ENCODE measurements around the gene AFF3. TPM values are rescaled to one million over a fixed set of nuclear protein-coding genes. Genes with fewer than 3 reads are reported as not detected.

Gene AFF3
- total and polyA plus RNA-seq, 2 of the 13 experiments (the other 11 are each of a cell fraction or from before 2014, with no cell fraction given): not detected

DNA sequence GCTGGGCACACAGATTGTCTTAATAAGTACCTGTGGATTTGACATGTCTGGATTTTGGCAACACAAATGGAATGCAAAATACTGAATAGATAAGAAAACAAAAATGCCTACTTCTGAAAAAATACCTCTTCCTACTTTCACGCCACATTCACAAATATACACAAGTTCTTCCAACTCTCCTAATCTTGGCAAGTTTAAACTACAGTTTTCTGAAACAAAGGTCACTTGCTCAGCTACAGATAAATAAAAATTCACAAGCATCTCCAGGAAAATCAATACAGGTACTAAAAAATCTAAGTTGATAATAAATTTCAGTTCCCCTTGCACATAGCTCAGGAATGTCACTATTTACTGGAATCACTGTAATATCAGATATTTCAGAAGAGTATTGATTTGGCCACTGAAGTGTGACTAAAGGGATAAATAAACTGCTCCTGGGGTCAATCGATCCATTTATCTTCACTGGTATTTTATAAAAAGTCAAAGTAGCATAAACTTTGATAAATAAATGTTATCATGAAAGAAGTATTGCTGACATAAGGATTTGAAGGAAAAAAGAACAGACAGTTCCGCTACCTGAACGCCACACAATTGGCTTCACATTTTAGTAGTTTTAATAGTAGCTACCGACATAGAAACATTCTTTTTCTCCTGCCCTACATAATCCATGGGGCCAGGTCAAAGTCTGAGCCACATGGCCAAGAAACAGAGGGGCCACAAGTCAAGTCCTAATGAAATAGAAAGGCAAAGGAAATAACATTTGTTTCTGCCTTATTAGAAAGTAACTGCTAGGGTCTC lies 243.1 kb downstream of the AFF3 start:
- Histone ChIP-seq H2AFZ (ENCODE audit: low read length) (no peak overlapping the region), H3K27me3 (ENCODE audit: control insufficient read depth in 1 of 2, insufficient read depth in 2 of 2, low read length in 2 of 2) (peaks cover 0 to 7% of the 10 kb centered on the region in 2 experiments; a peak in 1 of 5 replicates), H3K4me2 (ENCODE audit: low read depth, low read length) (no peak overlapping the region), H3K9ac (ENCODE audit: insufficient read depth, low read depth, low read length) (no peak overlapping the region), H3K4me1 (ENCODE audit: insufficient read depth, low read length) (peaks cover 13% of the 10 kb centered on the region; the same call in 1 of the 2 replicates), H3K4me3 (replicated peaks in 1 of 3; ENCODE audit: insufficient read depth in 1 of 3, low read depth in 2 of 3, low read length in 3 of 3) (no peak overlapping the region), H3K9me3 (ENCODE audit: low read length) (no peaks in the 10 kb centered on the region), H3K79me2 (ENCODE audit: insufficient read depth, low read length) (no peaks in the 10 kb centered on the region), H4K20me1 (ENCODE audit: insufficient read depth, low read length) (no peaks in the 10 kb centered on the region), H3K27ac (ENCODE audit: extremely low read length, insufficient read depth, low read length) (no peak overlapping the region), H3K36me3 (replicated peaks in 1 of 2; ENCODE audit: control insufficient read depth in 1 of 2, insufficient read depth in 2 of 2, low read length in 2 of 2) (no peaks in the 10 kb centered on the region)
- WGBS (ENCODE audit: low lambda C conversion rate): 14% methylated on average over 5 of the region's 5 CpGs
- in situ Hi-C loops (cut with HindIII; ENCODE audit: extremely low pct_ligation_motif_present, low pct_unique_long_range_greater_than_20kb) (no loop called here), intact Hi-C loops (cut with micrococcal nuclease; ENCODE audit: unreplicated experiment) (no loop called here)
- POLR2A ChIA-PET: no interaction called here
- ATAC-seq (no peak), DNase-seq (ENCODE audit: low spot score) (no peak), FAIRE-seq (no peak)
- TF ChIP-seq NBN (conservative IDR thresholded peaks at IDR 0.05): no peak
- TF ChIP-seq, protein P1, sequence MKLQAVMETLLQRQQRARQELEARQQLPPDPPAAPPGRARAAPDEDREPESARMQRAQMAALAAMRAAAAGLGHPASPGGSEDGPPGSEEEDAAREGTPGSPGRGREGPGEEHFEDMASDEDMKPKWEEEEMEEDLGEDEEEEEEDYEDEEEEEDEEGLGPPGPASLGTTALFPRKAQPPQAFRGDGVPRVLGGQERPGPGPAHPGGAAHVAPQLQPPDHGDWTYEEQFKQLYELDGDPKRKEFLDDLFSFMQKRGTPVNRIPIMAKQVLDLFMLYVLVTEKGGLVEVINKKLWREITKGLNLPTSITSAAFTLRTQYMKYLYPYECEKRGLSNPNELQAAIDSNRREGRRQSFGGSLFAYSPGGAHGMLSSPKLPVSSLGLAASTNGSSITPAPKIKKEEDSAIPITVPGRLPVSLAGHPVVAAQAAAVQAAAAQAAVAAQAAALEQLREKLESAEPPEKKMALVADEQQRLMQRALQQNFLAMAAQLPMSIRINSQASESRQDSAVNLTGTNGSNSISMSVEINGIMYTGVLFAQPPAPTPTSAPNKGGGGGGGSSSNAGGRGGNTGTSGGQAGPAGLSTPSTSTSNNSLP (IDR thresholded peaks at IDR 0.05; ENCODE audit: low read depth, low read length): peak; percentile 58; the same call in 1 of the 2 replicates
- TF ChIP-seq KLF6 (CRISPR knock-in tag; IDR thresholded peaks at IDR 0.05): no peak
- peak; percentile 78 for TF ChIP-seq KAT2B (IDR thresholded peaks at IDR 0.05; ENCODE audit: borderline replicate concordance, low read depth, low read length)
- TF ChIP-seq MAFF (IDR thresholded peaks at IDR 0.05; ENCODE audit: low read depth, low read length): peak; percentile 32; the same call in 1 of the 2 replicates
- TF ChIP-seq CC2D1A (CRISPR knock-in tag; IDR thresholded peaks at IDR 0.05): no peak
- no peak for TF ChIP-seq ARNTL (CRISPR knock-in tag; IDR thresholded peaks at IDR 0.05)
- TF ChIP-seq MAFK (conservative IDR thresholded peaks at IDR 0.05 in 1 of 2, IDR thresholded peaks at IDR 0.05 in 1 of 2; ENCODE audit: low read length in 2 of 2): peak; percentile 39 to 72; a peak in 3 of 4 replicates
- TF ChIP-seq CREB1 (IDR thresholded peaks at IDR 0.05): no peak
- 0 out of 2 replicates have a peak, but pooled peaks have one; percentile 10 for TF ChIP-seq CREB1 (CRISPR knock-in tag; IDR thresholded peaks at IDR 0.05)
- TF ChIP-seq ZNF225 (CRISPR knock-in tag; IDR thresholded peaks at IDR 0.05): no peak
- no peak for TF ChIP-seq ZNF383 (CRISPR knock-in tag; IDR thresholded peaks at IDR 0.05; ENCODE audit: borderline replicate concordance)
- TF ChIP-seq SALL2 (CRISPR knock-in tag; IDR thresholded peaks at IDR 0.05): no peak
- BruUV-seq (replicated peaks): no TSS peak
- CTCF ChIA-PET (ENCODE audit: low intra/inter-chr PET ratio, low total read pairs): no interaction called here

All from HepG2 (cell line).